GM18508 (cell line): Measurements from ENCODE around the gene NRF1.

ENCODE experiments used
- ATAC-seq: cut with Tn5 transposase; IDR thresholded peaks from one replicate; pipeline ENCODE4 v1.9.1; 2021; ENCODE audit warnings: moderate number of reproducible peaks; ENCODE audit not compliant: insufficient read depth, unreplicated experiment

The NRF1 gene

GRCh38 chr7:129778770-129779601 is 167.5 kb downstream of the NRF1 start:
- no peak for ATAC-seq

GRCh38 chr7:129779602-129780256 is 168.2 kb downstream of the NRF1 start:
- ATAC-seq: no peak

- no peak for ATAC-seq
These were observed 168.9 kb downstream of the NRF1 start for GRCh38 chr7:129780257-129780973.

- ATAC-seq: no peak
These were observed 169.7 kb downstream of the NRF1 start for GRCh38 chr7:129780974-129781927.

- no peak for ATAC-seq
These were observed 170.7 kb downstream of the NRF1 start for GRCh38 chr7:129781928-129782817.

GRCh38 chr7:129782818-129783583 is 171.5 kb downstream of the NRF1 start:
- no peak for ATAC-seq

- ATAC-seq: no peak
These were observed 172.0 kb downstream of the NRF1 start for GRCh38 chr7:129783584-129783919.

GRCh38 chr7:129784437-129784782 is 172.9 kb downstream of the NRF1 start:
- ATAC-seq: no peak

GRCh38 chr7:129784783-129785684 is 173.5 kb downstream of the NRF1 start:
- ATAC-seq: no peak

GRCh38 chr7:129785685-129786514 is 174.4 kb downstream of the NRF1 start:
- no peak for ATAC-seq

GRCh38 chr7:129786825-129787563 is 175.5 kb downstream of the NRF1 start:
- no peak for ATAC-seq

GRCh38 chr7:129789000-129789399 is 177.5 kb downstream of the NRF1 start:
- no peak for ATAC-seq

GRCh38 chr7:129789652-129790051 is 178.1 kb downstream of the NRF1 start:
- ATAC-seq: no peak

GRCh38 chr7:129790136-129790535 is 178.6 kb downstream of the NRF1 start:
- no peak for ATAC-seq

- ATAC-seq: no peak
These were observed 181.2 kb downstream of the NRF1 start for GRCh38 chr7:129792721-129793120.
